Keratinocyte (primary cell): ENCODE data around the gene PRKD1. TPM values are rescaled to one million over a fixed set of nuclear protein-coding genes. Genes with fewer than 3 reads are reported as not detected.

Experiments
- DNase-seq: peaks from one replicate; pipeline ENCODE4 v3.0.0-alpha.2; 2011; ENCODE audit warnings: low read depth, missing footprints, low spot score
- FAIRE-seq: peaks from 2 replicates; lab custom pipeline; 2011; peaks lifted over from hg19 to GRCh38; lab: Jason Lieb, UNC
- H2AFZ ChIP-seq: 2 replicates; pipeline ENCODE4 v1.6.0; 2012; ENCODE audit warnings: low read length, control low read depth, inconsistent platforms; ENCODE audit not compliant: control insufficient read depth
- H3K27ac ChIP-seq: 2 replicates; pipeline ENCODE4 v1.5.1; 2011; ENCODE audit warnings: low read length; ENCODE audit not compliant: control insufficient read depth, insufficient read depth
- H3K27me3 ChIP-seq: 3 replicates; pipeline ENCODE4 v1.6.0; 2011; ENCODE audit warnings: low read length; ENCODE audit not compliant: control insufficient read depth, insufficient read depth; ENCODE audit errors: extremely low read depth
- H3K36me3 ChIP-seq, 2 experiments: 2 replicates in 1 of 2; 3 replicates in 1 of 2; pipeline ENCODE4 v1.5.1; 2011; ENCODE audit warnings: low read length in 2 of 2, mild to moderate bottlenecking in 1 of 2; ENCODE audit not compliant: control insufficient read depth in 2 of 2, insufficient read depth in 2 of 2; ENCODE audit errors: extremely low read depth in 1 of 2
- H3K4me1 ChIP-seq: 3 replicates; pipeline ENCODE4 v1.5.1; 2011; ENCODE audit warnings: low read length; ENCODE audit not compliant: control insufficient read depth, insufficient read depth; ENCODE audit errors: extremely low read depth
- H3K4me2 ChIP-seq: 3 replicates; pipeline ENCODE4 v1.6.0; 2011; ENCODE audit warnings: low read depth, low read length; ENCODE audit not compliant: control insufficient read depth, insufficient read depth; ENCODE audit errors: extremely low read depth
- H3K4me3 ChIP-seq, 3 experiments: fragments of 200-600 bp in 1 of 3; sonication (generic) in 1 of 3; 2 replicates in 2 of 3; 3 replicates in 1 of 3; pipeline ENCODE4 v1.5.1; 2011 to 2016; ENCODE audit warnings: low read length in 3 of 3, mild to moderate bottlenecking in 3 of 3, control low read depth in 2 of 3, inconsistent platforms in 1 of 3, low read depth in 1 of 3, mixed read lengths in 1 of 3, mixed run types in 1 of 3, moderate library complexity in 1 of 3; ENCODE audit not compliant: control insufficient read depth in 2 of 3, insufficient read depth in 2 of 3; ENCODE audit errors: extremely low read depth in 1 of 3
- H3K79me2 ChIP-seq: 2 replicates; pipeline ENCODE4 v1.6.0; 2012; ENCODE audit warnings: low read length; ENCODE audit not compliant: control insufficient read depth, insufficient read depth
- H3K9ac ChIP-seq: 3 replicates; pipeline ENCODE4 v1.6.0; 2011; ENCODE audit warnings: low read length; ENCODE audit not compliant: control insufficient read depth, insufficient read depth; ENCODE audit errors: extremely low read depth
- H3K9me1 ChIP-seq: 3 replicates; pipeline ENCODE4 v1.6.0; 2011; ENCODE audit warnings: low read length; ENCODE audit not compliant: control insufficient read depth, insufficient read depth; ENCODE audit errors: extremely low read depth
- H3K9me3 ChIP-seq: 2 replicates; pipeline ENCODE4 v1.5.1; 2012; ENCODE audit warnings: low read depth, low read length; ENCODE audit not compliant: control insufficient read depth
- H4K20me1 ChIP-seq: 3 replicates; pipeline ENCODE4 v1.6.0; 2011; ENCODE audit warnings: low read length; ENCODE audit not compliant: control insufficient read depth, insufficient read depth; ENCODE audit errors: extremely low read depth
- EZH2 ChIP-seq: IDR thresholded peaks from one replicate; pipeline ENCODE4 v1.6.1; 2012; ENCODE audit warnings: inconsistent platforms, mild to moderate bottlenecking, low read length, moderate library complexity
- dilution Hi-C: fragments of 300-500 bp; cut with MboI; formaldehyde crosslinking; loops from one replicate; pipeline ENCODE4 v1.7.0; 2020; ENCODE audit warnings: low sequenced_read_pairs; ENCODE audit not compliant: extremely low pct_ligation_motif_present
- polyA plus RNA-seq, 5 experiments: library from polyadenylated mRNA; depleted of rRNA in 3 of 5; stranded (reverse) in 3 of 5; stranded (forward) in 1 of 5; unstranded in 1 of 5; fragments of >200 nt; gene quantifications; 1 replicate in 1 of 5; 2 replicates in 3 of 5; 3 replicates in 1 of 5; pipeline versions ENCODE4 v1.2.1 to v1.2.3, GENCODE V29; 2011 to 2012; ENCODE audit warnings: missing spikeins in 2 of 5, low read depth in 1 of 5, low replicate concordance in 1 of 5
- TF ChIP-seq, protein P1 (sequence below), 3 experiments: IDR thresholded peaks in 1 of 3; conservative IDR thresholded peaks in 1 of 3; optimal IDR thresholded peaks in 1 of 3; 2 replicates in 2 of 3; 3 replicates in 1 of 3; pipeline versions ENCODE3 to v1.5.1; 2011; ENCODE audit warnings: low read length in 3 of 3, mild to moderate bottlenecking in 3 of 3, moderate library complexity in 2 of 3, control low read depth in 1 of 3, inconsistent platforms in 1 of 3; ENCODE audit not compliant: insufficient read depth in 2 of 3; ENCODE audit errors: extremely low read depth in 1 of 3

PRKD1 gene
- polyA plus RNA-seq, 1 donor (not counting 4 experiments of a cell fraction or from before 2014, with no cell fraction given): 0.49 TPM

DNA sequence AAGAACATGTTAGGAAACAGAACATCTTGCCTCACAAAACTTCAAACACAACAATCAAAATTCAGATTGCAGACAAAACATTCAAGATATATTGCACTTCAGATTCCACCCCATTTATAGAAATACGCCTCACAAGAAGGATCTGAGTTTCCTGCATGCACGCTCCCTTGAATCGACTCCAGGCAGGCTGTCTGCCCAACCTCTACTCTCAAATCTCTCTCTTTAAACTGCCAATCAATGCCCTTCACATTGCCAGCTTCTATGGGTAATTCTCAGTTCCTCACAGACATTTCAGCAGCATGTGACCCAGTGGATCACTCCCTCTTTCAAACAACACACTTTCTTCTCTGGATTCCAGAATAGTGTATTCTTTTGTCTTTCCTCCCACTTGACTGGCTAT, 184.1 kb downstream of the PRKD1 start:
- H3K27ac ChIP-seq: no peak overlapping the region
- H3K36me3 ChIP-seq: no peaks in the 10 kb centered on the region
- TF ChIP-seq, protein P1, sequence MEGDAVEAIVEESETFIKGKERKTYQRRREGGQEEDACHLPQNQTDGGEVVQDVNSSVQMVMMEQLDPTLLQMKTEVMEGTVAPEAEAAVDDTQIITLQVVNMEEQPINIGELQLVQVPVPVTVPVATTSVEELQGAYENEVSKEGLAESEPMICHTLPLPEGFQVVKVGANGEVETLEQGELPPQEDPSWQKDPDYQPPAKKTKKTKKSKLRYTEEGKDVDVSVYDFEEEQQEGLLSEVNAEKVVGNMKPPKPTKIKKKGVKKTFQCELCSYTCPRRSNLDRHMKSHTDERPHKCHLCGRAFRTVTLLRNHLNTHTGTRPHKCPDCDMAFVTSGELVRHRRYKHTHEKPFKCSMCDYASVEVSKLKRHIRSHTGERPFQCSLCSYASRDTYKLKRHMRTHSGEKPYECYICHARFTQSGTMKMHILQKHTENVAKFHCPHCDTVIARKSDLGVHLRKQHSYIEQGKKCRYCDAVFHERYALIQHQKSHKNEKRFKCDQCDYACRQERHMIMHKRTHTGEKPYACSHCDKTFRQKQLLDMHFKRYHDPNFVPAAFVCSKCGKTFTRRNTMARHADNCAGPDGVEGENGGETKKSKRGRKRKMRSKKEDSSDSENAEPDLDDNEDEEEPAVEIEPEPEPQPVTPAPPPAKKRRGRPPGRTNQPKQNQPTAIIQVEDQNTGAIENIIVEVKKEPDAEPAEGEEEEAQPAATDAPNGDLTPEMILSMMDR (optimal IDR thresholded peaks at IDR 0.05 in 1 of 3, IDR thresholded peaks at IDR 0.05 in 1 of 3, conservative IDR thresholded peaks at IDR 0.05 in 1 of 3; ENCODE audit: extremely low read depth in 1 of 3, insufficient read depth in 2 of 3, low read length in 3 of 3): no peak
- TF ChIP-seq EZH2: no peak
- dilution Hi-C loops: no loop called here
- H3K4me2 ChIP-seq: no peak overlapping the region
- FAIRE-seq: no peak
- no peak overlapping the region for H3K4me3 ChIP-seq
- no peaks in the 10 kb centered on the region for H3K27me3 ChIP-seq
- no peaks in the 10 kb centered on the region for H3K4me1 ChIP-seq
- no peaks in the 10 kb centered on the region for H3K9me3 ChIP-seq
- no peaks in the 10 kb centered on the region for H4K20me1 ChIP-seq
- H3K79me2 ChIP-seq: no peaks in the 10 kb centered on the region
- DNase-seq: no peak
- no peak overlapping the region for H3K9ac ChIP-seq
- H2AFZ ChIP-seq: no peak overlapping the region
- no peaks in the 10 kb centered on the region for H3K9me1 ChIP-seq

DNA sequence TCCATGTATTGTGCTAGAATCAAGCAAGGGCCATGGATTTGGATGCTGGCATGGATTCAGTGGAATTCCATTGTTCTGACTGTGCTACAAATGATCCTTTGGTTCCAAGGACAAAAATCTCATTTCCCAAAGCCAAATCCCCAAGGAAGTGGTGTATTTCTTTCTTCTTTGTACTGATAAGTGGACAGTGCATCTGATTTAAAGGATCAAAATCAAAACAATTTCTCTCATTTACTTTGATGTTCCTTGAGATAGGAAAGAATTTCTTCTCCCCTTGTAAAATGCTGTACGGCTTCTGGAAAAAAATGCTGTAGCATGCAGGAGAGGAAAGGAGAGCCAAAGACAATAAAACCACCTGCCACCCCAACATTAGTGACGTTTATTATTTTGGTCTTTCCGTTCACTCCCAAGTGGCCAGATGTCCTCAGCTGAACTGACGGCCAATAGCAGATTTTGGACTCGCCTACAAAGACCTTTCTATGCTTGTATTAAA, 185.7 kb downstream of the PRKD1 start:
- H3K27ac ChIP-seq: no peak overlapping the region
- no peak overlapping the region for H3K4me2 ChIP-seq
- FAIRE-seq: no peak

More for the DNA sequence above, 185.7 kb downstream of the PRKD1 start:
- dilution Hi-C loops: no loop called here
- no peak overlapping the region for H3K4me3 ChIP-seq
- TF ChIP-seq, protein P1 (optimal IDR thresholded peaks at IDR 0.05 in 1 of 3, IDR thresholded peaks at IDR 0.05 in 1 of 3, conservative IDR thresholded peaks at IDR 0.05 in 1 of 3; ENCODE audit: extremely low read depth in 1 of 3, insufficient read depth in 2 of 3, low read length in 3 of 3): no peak
- no peak for TF ChIP-seq EZH2
- H3K9me3 ChIP-seq: no peaks in the 10 kb centered on the region
- H2AFZ ChIP-seq: no peak overlapping the region
- no peaks in the 10 kb centered on the region for H4K20me1 ChIP-seq
- H3K9ac ChIP-seq: no peak overlapping the region
- H3K4me1 ChIP-seq: no peaks in the 10 kb centered on the region
- H3K79me2 ChIP-seq: no peaks in the 10 kb centered on the region
- no peaks in the 10 kb centered on the region for H3K9me1 ChIP-seq
- no peaks in the 10 kb centered on the region for H3K27me3 ChIP-seq
- no peak for DNase-seq
- no peaks in the 10 kb centered on the region for H3K36me3 ChIP-seq
